Mesendoderm (in vitro differentiated cells): ENCODE results near the gene MKNK1.

Experiments
- DNase-seq: peaks from one replicate; pipeline ENCODE4 v3.0.0; 2013
- H2AK5ac ChIP-seq: 2 replicates; pipeline ENCODE4 v1.6.1; 2013; ENCODE audit warnings: low read length, inconsistent platforms
- H2BK120ac ChIP-seq: 2 replicates; pipeline ENCODE4 v1.6.1; 2013; ENCODE audit warnings: low read depth, mild to moderate bottlenecking, low read length, moderate library complexity, mixed read lengths
- H2BK15ac ChIP-seq: replicated peaks from 2 replicates; pipeline ENCODE4 v1.6.1; 2013; ENCODE audit warnings: low read depth, mild to moderate bottlenecking, moderate library complexity
- H2BK5ac ChIP-seq: 2 replicates; pipeline ENCODE4 v1.6.1; 2013; ENCODE audit warnings: low read length, inconsistent platforms
- H3K18ac ChIP-seq: 2 replicates; pipeline ENCODE4 v1.6.1; 2013; ENCODE audit warnings: mild to moderate bottlenecking, low read length, mixed read lengths
- H3K23ac ChIP-seq: one replicate; pipeline ENCODE4 v1.6.1; 2013; ENCODE audit warnings: low read length
- H3K27ac ChIP-seq: 2 replicates; pipeline ENCODE4 v1.5.1; 2013; ENCODE audit warnings: low read depth, mild to moderate bottlenecking, inconsistent platforms, low read length, moderate library complexity
- H3K27me3 ChIP-seq: 2 replicates; pipeline ENCODE4 v1.6.1; 2013; ENCODE audit warnings: low read length, control low read depth, mild to moderate bottlenecking, inconsistent platforms; ENCODE audit not compliant: insufficient read depth, poor library complexity
- H3K36me3 ChIP-seq: 2 replicates; pipeline ENCODE4 v1.6.1; 2013; ENCODE audit warnings: low read length, inconsistent platforms; ENCODE audit not compliant: control insufficient read depth, insufficient read depth
- H3K4ac ChIP-seq: one replicate; pipeline ENCODE4 v1.6.1; 2013; ENCODE audit warnings: low read depth, mild to moderate bottlenecking, low read length, moderate library complexity
- H3K4me1 ChIP-seq: 2 replicates; pipeline ENCODE4 v1.6.1; 2013; ENCODE audit warnings: low read depth, low read length, inconsistent platforms; ENCODE audit not compliant: control insufficient read depth
- H3K4me2 ChIP-seq: 2 replicates; pipeline ENCODE4 v1.6.1; 2013; ENCODE audit warnings: low read length
- H3K4me3 ChIP-seq: 2 replicates; pipeline ENCODE4 v1.5.1; 2013; ENCODE audit warnings: mild to moderate bottlenecking, low read length
- H3K56ac ChIP-seq: one replicate; pipeline ENCODE4 v1.6.1; 2013; ENCODE audit warnings: low read length
- H3K79me1 ChIP-seq: 2 replicates; pipeline ENCODE4 v1.6.1; 2013; ENCODE audit warnings: low read length, inconsistent platforms
- H3K79me2 ChIP-seq: 2 replicates; pipeline ENCODE4 v1.6.1; 2013; ENCODE audit warnings: mild to moderate bottlenecking, low read length; ENCODE audit not compliant: control insufficient read depth, insufficient read depth
- H3K9ac ChIP-seq: 2 replicates; pipeline ENCODE4 v1.6.1; 2013; ENCODE audit warnings: low read length, inconsistent platforms
- H4K5ac ChIP-seq: one replicate; pipeline ENCODE4 v1.6.1; 2013; ENCODE audit warnings: low read length
- H4K8ac ChIP-seq: one replicate; pipeline ENCODE4 v1.6.1; 2013; ENCODE audit warnings: low read depth, mild to moderate bottlenecking, control low read depth, low read length, moderate library complexity
- WGBS: extraction: QIAGEN DNeasy Blood & Tissue Kit; methylation state at CpG from one replicate; pipeline ENCODE4 v1.1.7; 2013; ENCODE audit warnings: low lambda C conversion rate, missing lambda C conversion rate; ENCODE audit not compliant: insufficient coverage; ENCODE audit errors: extremely low coverage; 5-methylcytosine and 5-hydroxymethylcytosine counted together

MKNK1 gene

DNA sequence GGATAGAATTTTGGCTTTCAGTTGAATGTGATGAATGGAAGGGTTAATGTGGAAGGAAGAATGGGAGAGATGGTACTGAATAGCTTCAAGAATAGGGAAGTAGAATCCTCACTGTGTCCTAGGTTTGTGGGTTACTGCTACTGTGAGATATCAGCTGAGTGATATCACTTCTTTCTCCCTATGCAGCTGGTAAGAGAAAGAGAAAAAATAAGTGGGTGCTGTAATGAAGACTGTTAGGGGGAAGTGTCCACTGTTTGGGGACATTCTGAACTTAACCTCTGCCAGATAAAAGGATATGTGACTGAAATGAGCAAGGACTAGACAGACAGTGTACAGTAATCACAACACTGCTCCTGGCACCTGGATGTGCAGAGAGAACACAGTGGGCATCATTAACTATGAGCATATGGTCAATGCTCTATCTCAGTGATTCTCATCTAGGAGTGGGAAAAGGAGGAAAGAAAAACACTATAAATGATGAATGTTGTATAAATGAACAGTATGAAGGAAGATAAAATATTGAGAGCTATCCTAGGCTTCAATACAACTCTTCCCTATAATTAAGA, 38.1 kb upstream of the MKNK1 start:
- no peak overlapping the region for H2BK120ac ChIP-seq
- H3K36me3 ChIP-seq: no peaks in the 10 kb centered on the region
- no peaks in the 10 kb centered on the region for H3K79me1 ChIP-seq
- H3K27ac ChIP-seq: no peak overlapping the region
- H2AK5ac ChIP-seq: no peak overlapping the region
- no peak overlapping the region for H3K4me3 ChIP-seq
- no peak overlapping the region for H2BK15ac ChIP-seq
- no peaks in the 10 kb centered on the region for H3K27me3 ChIP-seq
- H4K8ac ChIP-seq: no peak overlapping the region
- no peaks in the 10 kb centered on the region for H3K79me2 ChIP-seq
- no peak for DNase-seq
- H2BK5ac ChIP-seq: no peak overlapping the region
- no peak overlapping the region for H3K4ac ChIP-seq
- H3K4me1 ChIP-seq: no peaks in the 10 kb centered on the region
- H3K18ac ChIP-seq: no peak overlapping the region
- no peak overlapping the region for H4K5ac ChIP-seq
- H3K23ac ChIP-seq: no peak overlapping the region
- H3K9ac ChIP-seq: no peak overlapping the region
- no peak overlapping the region for H3K4me2 ChIP-seq
- no peak overlapping the region for H3K56ac ChIP-seq

DNA sequence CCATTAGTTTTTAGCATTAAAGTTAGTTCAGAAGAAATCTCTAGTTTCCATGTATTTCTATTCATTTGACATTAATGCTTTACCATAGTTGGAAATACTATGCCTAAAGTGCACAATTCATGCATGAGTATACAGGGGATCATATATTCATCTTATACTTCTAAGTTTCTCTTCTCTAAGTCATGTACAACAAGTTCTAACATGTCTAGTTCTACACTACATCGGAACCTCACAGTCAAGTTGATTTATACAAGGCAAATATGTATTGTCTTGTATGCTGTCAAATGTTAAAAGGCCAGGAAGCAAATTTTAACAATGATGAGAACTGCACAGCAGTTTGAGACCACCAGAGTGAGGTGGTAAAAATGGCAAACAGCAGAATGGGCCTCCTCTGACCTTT, 35.5 kb upstream of the MKNK1 start:
- no peak overlapping the region for H4K5ac ChIP-seq
- WGBS: no CpG with 5 or more reads among the region's 1 CpG
- no peak overlapping the region for H3K18ac ChIP-seq
- no peak overlapping the region for H3K4me2 ChIP-seq
- H3K36me3 ChIP-seq: no peaks in the 10 kb centered on the region
- H3K27me3 ChIP-seq: no peaks in the 10 kb centered on the region
- no peak for DNase-seq
- H3K79me2 ChIP-seq: no peaks in the 10 kb centered on the region
- H3K56ac ChIP-seq: no peak overlapping the region
- no peak overlapping the region for H3K27ac ChIP-seq
- no peak overlapping the region for H4K8ac ChIP-seq
- H2BK120ac ChIP-seq: no peak overlapping the region
- no peak overlapping the region for H3K23ac ChIP-seq
- no peak overlapping the region for H2AK5ac ChIP-seq
- H2BK15ac ChIP-seq: no peak overlapping the region
- H3K4ac ChIP-seq: no peak overlapping the region
- H3K4me3 ChIP-seq: no peak overlapping the region
- H2BK5ac ChIP-seq: no peak overlapping the region
- no peaks in the 10 kb centered on the region for H3K79me1 ChIP-seq
- H3K9ac ChIP-seq: no peak overlapping the region
- no peaks in the 10 kb centered on the region for H3K4me1 ChIP-seq

DNA sequence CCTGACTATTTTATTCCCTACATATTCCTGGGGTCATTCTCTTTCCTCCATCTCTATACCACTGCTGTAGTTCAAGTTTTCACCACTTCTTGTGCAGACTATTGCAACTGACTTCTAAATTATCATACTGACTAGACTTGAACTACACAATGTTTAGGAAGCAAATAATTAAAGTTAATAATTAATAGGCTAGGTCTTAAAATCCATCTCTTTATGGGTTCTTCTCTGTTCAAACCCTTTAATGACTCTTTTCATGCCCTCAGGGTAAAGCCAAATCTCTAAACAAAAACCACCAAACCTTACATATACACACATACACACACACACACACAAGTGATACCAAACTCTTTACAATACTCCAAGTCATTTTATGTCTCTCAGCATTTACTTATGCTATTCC, 34.9 kb upstream of the MKNK1 start:
- Histone ChIP-seq H3K4ac (no peak overlapping the region), H2BK5ac (no peak overlapping the region), H3K36me3 (no peaks in the 10 kb centered on the region), H3K9ac (no peak overlapping the region), H3K27ac (no peak overlapping the region), H2AK5ac (no peak overlapping the region), H2BK120ac (no peak overlapping the region), H3K79me1 (no peaks in the 10 kb centered on the region), H3K23ac (no peak overlapping the region), H2BK15ac (no peak overlapping the region), H3K56ac (no peak overlapping the region), H3K79me2 (no peaks in the 10 kb centered on the region), H3K27me3 (no peaks in the 10 kb centered on the region), H3K4me3 (no peak overlapping the region), H3K4me2 (no peak overlapping the region), H4K5ac (no peak overlapping the region), H4K8ac (no peak overlapping the region), H3K18ac (no peak overlapping the region), H3K4me1 (no peaks in the 10 kb centered on the region)
- DNase-seq: no peak

DNA sequence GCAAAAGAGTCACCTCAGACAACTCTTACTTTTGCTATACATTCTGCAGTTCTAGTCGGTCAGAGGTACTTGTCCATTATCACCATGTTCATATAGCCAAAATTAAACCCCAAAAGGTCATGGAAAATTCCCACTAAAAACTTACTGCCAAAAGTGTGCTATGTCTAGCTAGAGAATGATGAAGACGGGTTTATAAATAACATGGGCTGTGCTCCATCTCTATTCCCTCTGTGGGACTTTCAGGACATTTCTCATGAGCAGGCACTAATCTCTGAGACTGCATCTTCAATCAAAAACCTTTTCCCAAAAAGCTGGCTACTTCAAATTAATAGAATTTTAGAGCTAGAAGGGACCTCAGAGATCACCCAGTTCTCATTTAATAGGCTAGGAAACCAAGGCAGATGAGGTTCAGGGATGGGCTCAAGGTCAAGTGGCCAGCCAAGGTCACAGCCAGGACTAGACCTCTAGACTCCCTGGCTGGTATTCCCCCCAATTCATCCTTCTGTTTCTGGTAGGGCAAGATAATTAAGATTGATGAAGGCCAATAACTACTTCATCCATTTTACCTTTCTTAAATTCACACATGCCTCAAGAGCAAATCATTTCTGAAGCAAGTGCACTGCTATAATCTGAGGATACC, 33.5 kb upstream of the MKNK1 start:
- Histone ChIP-seq H3K56ac (no peak overlapping the region), H3K27ac (no peak overlapping the region), H3K4me3 (no peak overlapping the region), H3K4ac (no peak overlapping the region), H3K18ac (no peak overlapping the region), H3K9ac (no peak overlapping the region), H3K79me2 (no peaks in the 10 kb centered on the region), H3K27me3 (no peaks in the 10 kb centered on the region), H3K79me1 (no peaks in the 10 kb centered on the region), H2BK5ac (no peak overlapping the region), H3K36me3 (no peaks in the 10 kb centered on the region), H3K4me2 (no peak overlapping the region), H2BK15ac (no peak overlapping the region), H2BK120ac (no peak overlapping the region), H2AK5ac (no peak overlapping the region), H3K4me1 (no peaks in the 10 kb centered on the region), H3K23ac (no peak overlapping the region), H4K5ac (no peak overlapping the region), H4K8ac (no peak overlapping the region)
- no CpG with 5 or more reads among the region's 2 CpGs for WGBS
- DNase-seq: no peak

DNA sequence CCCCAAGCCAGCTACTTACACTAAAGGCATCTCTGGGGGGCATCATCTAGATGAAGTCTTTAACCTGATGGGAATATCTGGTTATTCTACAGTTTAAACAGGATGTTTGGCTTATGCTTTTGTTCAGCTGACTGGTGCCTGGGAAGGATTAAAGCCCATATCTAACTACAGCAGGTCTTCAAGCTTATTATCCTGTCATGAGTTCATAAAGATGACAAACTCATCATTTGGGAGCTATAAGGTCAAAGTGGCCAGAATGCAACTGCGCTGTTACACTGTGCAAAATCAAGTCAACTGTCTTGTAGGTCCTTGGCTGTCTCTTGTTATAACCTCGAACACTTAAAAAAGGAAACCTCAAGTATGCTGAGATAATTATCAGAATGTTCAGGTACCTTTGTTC, 31.1 kb upstream of the MKNK1 start:
- no peaks in the 10 kb centered on the region for H3K4me1 ChIP-seq
- no peak overlapping the region for H3K23ac ChIP-seq
- no peak overlapping the region for H4K8ac ChIP-seq
- H3K56ac ChIP-seq: no peak overlapping the region
- H2BK15ac ChIP-seq: no peak overlapping the region
- H2BK5ac ChIP-seq: no peak overlapping the region
- no peak overlapping the region for H4K5ac ChIP-seq
- H3K18ac ChIP-seq: no peak overlapping the region
- no peak overlapping the region for H3K4me3 ChIP-seq
- H3K79me2 ChIP-seq: no peaks in the 10 kb centered on the region
- no peak overlapping the region for H3K4ac ChIP-seq
- no peaks in the 10 kb centered on the region for H3K36me3 ChIP-seq
- no peak for DNase-seq
- no peaks in the 10 kb centered on the region for H3K79me1 ChIP-seq
- H3K9ac ChIP-seq: no peak overlapping the region
- no peaks in the 10 kb centered on the region for H3K27me3 ChIP-seq
- no CpG with 5 or more reads among the region's 2 CpGs for WGBS
- no peak overlapping the region for H2AK5ac ChIP-seq
- H3K27ac ChIP-seq: no peak overlapping the region
- no peak overlapping the region for H3K4me2 ChIP-seq
- no peak overlapping the region for H2BK120ac ChIP-seq

DNA sequence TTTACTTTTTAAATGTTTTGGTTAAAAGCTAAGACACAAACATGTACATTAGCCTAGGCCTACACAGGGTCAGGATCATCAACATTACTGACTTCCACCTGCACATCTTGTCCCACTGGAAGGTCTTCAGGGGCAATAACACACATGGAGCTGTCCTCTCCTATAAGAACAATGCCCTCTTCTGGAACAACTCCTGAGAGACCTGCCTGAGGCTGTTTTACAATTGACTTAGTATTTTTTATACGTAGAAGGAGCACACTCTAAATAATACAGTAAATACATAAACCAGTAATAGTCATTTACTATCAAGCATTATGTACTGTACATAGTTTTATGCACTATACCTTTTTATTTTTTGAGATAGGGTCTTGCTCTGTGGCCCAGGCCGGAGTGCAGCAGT, 26.7 kb upstream of the MKNK1 start:
- WGBS: no CpG with 5 or more reads among the region's 2 CpGs
- Histone ChIP-seq H3K27me3 (no peaks in the 10 kb centered on the region), H4K5ac (no peak overlapping the region), H3K23ac (no peak overlapping the region), H4K8ac (no peak overlapping the region), H3K4me1 (no peaks in the 10 kb centered on the region), H3K36me3 (no peaks in the 10 kb centered on the region), H3K9ac (no peak overlapping the region), H2BK5ac (no peak overlapping the region), H2AK5ac (no peak overlapping the region), H3K56ac (no peak overlapping the region), H3K79me2 (no peaks in the 10 kb centered on the region), H2BK120ac (no peak overlapping the region), H3K4me2 (no peak overlapping the region), H3K79me1 (no peaks in the 10 kb centered on the region), H2BK15ac (no peak overlapping the region), H3K18ac (no peak overlapping the region), H3K4me3 (no peak overlapping the region), H3K4ac (no peak overlapping the region), H3K27ac (no peak overlapping the region)
- DNase-seq: no peak
